Right lobe of liver (tissue), 6 donors: ENCODE data around the gene IRX2. TPM values are rescaled to one million over a fixed set of nuclear protein-coding genes. Genes with fewer than 3 reads are reported as not detected.

ENCODE experiments used
- ATAC-seq, 4 donors: fragments of 200-7000 bp; cut with Tn5 transposase; one replicate each; pipeline ENCODE4 v1.9.1; 2020; ENCODE audit warnings: mild to moderate bottlenecking in 4 of 4, moderate library complexity in 4 of 4
- DNase-seq, 3 donors: peaks; one replicate each; pipeline ENCODE4 v3.0.0-alpha.2; 2020
- H3K27ac ChIP-seq, 3 donors: fragments of 200-600 bp; one replicate each; pipeline ENCODE4 v1.8.0; 2022
- H3K27me3 ChIP-seq, 2 donors: fragments of 200-600 bp; one replicate each; pipeline ENCODE4 v1.8.0; 2022
- H3K36me3 ChIP-seq, 4 donors: fragments of 200-600 bp; sonication (generic) in 1 of 4; one replicate each; pipeline versions ENCODE4 v1.5.1 to v1.8.0; 2017 to 2022; ENCODE audit warnings: control low read depth in 1 of 4
- H3K4me1 ChIP-seq, 4 donors: fragments of 200-600 bp; sonication (generic) in 1 of 4; one replicate each; pipeline versions ENCODE4 v1.5.1 to v1.8.0; 2017 to 2022; ENCODE audit warnings: control low read depth in 1 of 4
- H3K4me3 ChIP-seq, 3 donors: fragments of 200-600 bp; one replicate each; pipeline ENCODE4 v1.8.0; 2022
- H3K9me3 ChIP-seq, 4 donors: fragments of 200-600 bp; sonication (generic) in 1 of 4; one replicate each; pipeline versions ENCODE4 v1.5.1 to v1.8.0; 2017 to 2022; ENCODE audit warnings: control low read depth in 1 of 4
- CTCF ChIP-seq, 4 donors: fragments of 200-600 bp in 3 of 4; fragments of 450-650 bp in 1 of 4; IDR thresholded peaks; one replicate each; pipeline versions ENCODE4 v1.5.1 to v1.8.0; 2016 to 2022; ENCODE audit warnings: antibody characterized with exemption in 4 of 4, mild to moderate bottlenecking in 2 of 4
- POLR2A ChIP-seq: fragments of 450-650 bp; IDR thresholded peaks from one replicate; pipeline ENCODE4 v1.6.1; 2017; ENCODE audit warnings: antibody characterized with exemption, mild to moderate bottlenecking
- WGBS: methylation state at CpG from one replicate; pipeline ENCODE4 v1.1.6; 2018; ENCODE audit warnings: low coverage, low lambda C conversion rate; ENCODE audit not compliant: insufficient coverage; ENCODE audit errors: missing lambda C conversion rate; 5-methylcytosine and 5-hydroxymethylcytosine counted together
- intact Hi-C, 2 donors: fragments of 100-400 bp; cut with DNase I; formaldehyde crosslinking; loops; one replicate each; pipeline versions ENCODE4 v1.11.2 to v1.14.1; 2022
- total RNA-seq, 6 experiments: library from RNA; depleted of rRNA in 2 of 6; stranded (reverse); fragments of >200 nt in 2 of 6; fragmentation: NEBNext Ultra II Directional in 3 of 6; extraction: Animal tissue kit (Norgen Biotek cat#: 25700) in 3 of 6; gene quantifications; one replicate each; pipeline versions ENCODE4 v1.1.0 to v1.2.4, GENCODE V29; 2016 to 2023
- donor health status: DM: no; HTN: yes; CAD: no.
- donor health status: DM: no; HTN: no; CAD: no.
- donor health status: DM: no; HTN: no; CAD: no.
- donor health status: DM: no; HTN: yes; CAD: no.
- donor health status: DM: no; HTN: yes; CAD: no.

The IRX2 gene
- total RNA-seq, 6 experiments from 2014 or later = not detected

GRCh38 chr5:2782658-2783057 is 31.2 kb upstream of the IRX2 start:
- no peak overlapping the region for H3K27ac ChIP-seq
- intact Hi-C loops = no loop called here
- no peaks in the 10 kb centered on the region for H3K4me1 ChIP-seq
- H3K4me3 ChIP-seq = no peak overlapping the region
- WGBS = 40% methylated on average over 1 of the region's 3 CpGs
- H3K36me3 ChIP-seq = no peaks in the 10 kb centered on the region
- DNase-seq = no peak
- H3K9me3 ChIP-seq = no peaks in the 10 kb centered on the region
- ATAC-seq = no peak
- TF ChIP-seq CTCF (IDR thresholded peaks at IDR 0.05) (no peak), POLR2A (no peak)
- no peaks in the 10 kb centered on the region for H3K27me3 ChIP-seq

GRCh38 chr5:2780421-2781171 is 29.1 kb upstream of the IRX2 start:
- intact Hi-C loops = no loop called here
- TF ChIP-seq CTCF (IDR thresholded peaks at IDR 0.05) (no peak), POLR2A (no peak)
- H3K36me3 ChIP-seq = no peaks in the 10 kb centered on the region
- H3K9me3 ChIP-seq = no peaks in the 10 kb centered on the region
- no peak overlapping the region for H3K4me3 ChIP-seq
- no peak overlapping the region for H3K27ac ChIP-seq
- DNase-seq = no peak
- peak in 1 of 4 donors; percentile 14 for ATAC-seq
- no peaks in the 10 kb centered on the region for H3K27me3 ChIP-seq
- no peaks in the 10 kb centered on the region for H3K4me1 ChIP-seq
- 53% methylated on average over 6 of the region's 11 CpGs for WGBS

GRCh38 chr5:2779459-2779858 is 28.0 kb upstream of the IRX2 start:
- Histone ChIP-seq H3K4me3 (no peak overlapping the region), H3K36me3 (no peaks in the 10 kb centered on the region), H3K27me3 (no peaks in the 10 kb centered on the region), H3K4me1 (no peaks in the 10 kb centered on the region), H3K27ac (no peak overlapping the region), H3K9me3 (no peaks in the 10 kb centered on the region)
- no peak for ATAC-seq
- TF ChIP-seq POLR2A (no peak), CTCF (IDR thresholded peaks at IDR 0.05) (no peak)
- DNase-seq = no peak
- intact Hi-C loops = no loop called here
- WGBS = 53% methylated on average over 3 of the region's 9 CpGs

- TF ChIP-seq CTCF (IDR thresholded peaks at IDR 0.05) (no peak), POLR2A (no peak)
- WGBS = 49% methylated on average over 19 of the region's 20 CpGs
- Histone ChIP-seq H3K9me3 (no peaks in the 10 kb centered on the region), H3K36me3 (no peaks in the 10 kb centered on the region), H3K27me3 (peaks cover 0 to 2% of the 10 kb centered on the region in 2 donors), H3K4me3 (no peak overlapping the region), H3K4me1 (no peaks in the 10 kb centered on the region), H3K27ac (no peak overlapping the region)
- ATAC-seq (no peak), DNase-seq (no peak)
- intact Hi-C loops = no loop called here
Measured at GRCh38 chr5:2776337-2777302, 25.1 kb upstream of the IRX2 start.
